Measurements from ENCODE around the gene FAAH.
"Not testable (repeated sequence)": the region's sequence is repeated elsewhere in the genome, so short reads cannot be mapped to it uniquely, and the experiment has no call there.

FAAH gene

DNA sequence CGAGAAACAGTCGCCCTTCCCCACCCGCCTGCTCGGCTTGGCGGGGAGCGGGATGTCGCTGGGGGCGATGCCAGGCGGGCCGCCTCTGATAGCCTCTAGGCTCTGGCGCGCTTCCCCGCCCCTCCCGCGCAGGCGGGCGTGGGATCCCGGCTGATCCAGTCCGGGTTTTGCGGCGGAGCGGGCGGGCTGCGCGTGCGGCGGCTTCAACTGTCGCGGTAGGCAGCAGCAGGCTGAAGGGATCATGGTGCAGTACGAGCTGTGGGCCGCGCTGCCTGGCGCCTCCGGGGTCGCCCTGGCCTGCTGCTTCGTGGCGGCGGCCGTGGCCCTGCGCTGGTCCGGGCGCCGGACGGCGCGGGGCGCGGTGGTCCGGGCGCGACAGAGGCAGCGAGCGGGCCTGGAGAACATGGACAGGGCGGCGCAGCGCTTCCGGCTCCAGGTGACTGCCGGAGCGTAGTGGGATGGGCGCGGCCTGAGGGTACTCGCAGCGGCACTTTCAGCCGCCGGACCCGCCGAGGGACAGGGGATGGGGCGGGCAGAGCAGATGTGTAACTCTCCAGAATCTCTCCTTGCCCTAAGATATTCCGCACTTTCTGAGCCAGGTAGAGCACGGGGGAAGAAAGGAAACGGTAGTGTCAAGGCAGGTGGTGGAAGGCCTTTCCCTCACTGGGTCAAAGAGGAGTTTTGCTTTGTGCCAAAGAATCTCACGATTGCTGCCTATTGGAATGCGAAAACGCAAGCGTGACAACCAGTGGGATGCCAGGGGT, at the start of gene FAAH:
TSS of gene FAAH (plus strand) at position 210 of the 764 bp plus-strand sequence. CDS start at position 242, 32 bp downstream.
- DNase-seq = peak in 12 of 14 donors; percentile 43 to 81 (median 59)

DNA sequence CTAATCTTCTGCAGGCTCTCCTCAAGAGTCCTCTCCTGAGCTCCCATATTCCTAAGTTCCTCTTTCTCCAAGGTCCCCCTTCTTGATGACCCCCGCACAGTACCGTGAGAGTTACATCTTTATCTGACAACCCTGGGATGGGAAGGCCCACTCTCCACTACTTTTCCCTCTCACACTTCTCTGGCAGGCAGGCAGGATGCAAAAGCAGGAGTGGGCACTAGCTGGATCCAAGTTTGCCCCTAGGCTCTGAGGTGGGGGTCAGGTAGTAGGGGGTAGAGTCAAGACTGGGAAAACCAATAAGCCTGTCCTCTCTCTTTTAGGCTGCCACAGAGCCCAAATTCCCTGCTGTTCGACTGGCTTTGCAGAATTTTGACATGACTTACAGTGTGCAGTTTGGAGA, 49.6 kb upstream of the FAAH start:
- DNase-seq = no peak

DNA sequence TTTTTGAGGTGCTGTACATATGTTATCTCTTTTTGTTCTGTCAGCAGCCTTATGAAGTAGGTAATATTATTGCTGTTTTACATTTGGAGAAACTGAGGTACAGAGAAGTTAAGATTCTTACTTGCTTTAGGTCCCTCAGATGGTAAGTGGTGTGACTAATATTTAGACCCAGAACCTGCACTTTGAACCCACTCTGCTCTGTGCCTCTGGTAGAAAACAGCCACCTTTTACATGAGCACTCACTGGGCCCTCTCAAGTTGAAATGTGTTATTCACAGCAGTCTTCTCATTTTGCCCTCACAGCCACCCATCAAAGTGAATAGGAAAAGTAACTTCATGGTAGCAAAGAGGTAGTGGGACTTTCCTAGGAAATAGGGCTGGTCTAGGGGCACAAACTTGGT, 48.8 kb upstream of the FAAH start:
- DNase-seq = no peak

DNA sequence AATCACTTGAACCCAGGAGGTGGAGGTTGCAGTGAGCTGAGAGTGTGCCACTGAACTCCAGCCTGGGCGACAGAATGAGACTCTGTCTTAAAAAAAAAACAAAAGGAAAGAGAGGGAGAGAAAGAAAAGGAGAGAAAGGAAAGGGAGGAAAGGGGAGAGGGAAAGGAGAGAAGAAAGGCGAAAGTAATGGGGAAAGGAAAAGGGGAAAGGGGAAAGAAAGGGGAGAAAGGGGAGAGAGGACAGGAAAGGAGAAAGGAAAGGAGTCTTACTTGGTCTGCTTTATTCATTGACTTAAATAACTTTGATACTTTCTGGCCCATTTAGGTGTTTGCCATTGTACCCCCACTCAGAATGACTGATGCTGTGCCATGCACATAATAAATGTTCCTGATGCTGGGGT, 41.8 kb upstream of the FAAH start:
- DNase-seq = no peak

DNA sequence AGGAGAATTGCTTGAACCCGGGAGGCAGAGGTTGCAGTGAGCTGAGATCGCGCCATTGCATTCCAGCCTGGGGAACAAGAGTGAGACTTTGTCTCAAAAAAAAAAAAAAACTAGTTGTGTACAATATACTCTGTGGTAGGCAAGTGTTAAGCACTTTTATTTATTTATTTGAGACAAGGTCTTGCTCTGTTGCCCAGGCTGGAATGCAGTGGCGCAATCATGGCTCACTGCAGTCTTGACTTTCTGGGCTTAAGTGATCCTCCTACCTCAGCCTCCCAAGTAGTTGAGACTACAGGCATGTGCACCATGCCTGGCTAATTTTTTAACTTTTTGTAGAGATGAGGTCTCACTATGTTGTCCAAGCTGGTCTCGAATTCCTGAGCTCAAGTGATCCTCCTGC, 38.2 kb upstream of the FAAH start:
- not testable (repeated sequence) for DNase-seq

DNA sequence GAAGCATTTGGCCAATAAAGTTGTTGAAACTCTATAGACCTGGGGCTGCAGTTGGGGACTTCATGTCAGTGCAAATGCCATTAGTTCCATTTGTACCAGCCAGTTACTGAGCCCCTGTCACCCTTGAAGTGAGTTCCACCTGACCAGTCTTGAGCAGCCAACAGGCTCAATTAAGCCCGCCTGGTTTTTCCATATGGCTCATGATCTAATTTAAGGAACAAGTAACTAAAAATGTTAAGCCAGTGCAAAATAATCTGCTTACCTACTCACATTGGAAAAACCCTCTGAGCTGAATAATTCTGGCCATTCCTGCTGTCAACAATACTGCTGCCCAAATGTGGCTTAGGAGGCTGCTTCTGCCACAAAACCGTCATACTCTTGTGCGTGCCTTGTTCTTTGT, 32.0 kb upstream of the FAAH start:
- peak in 1 of 14 donors; percentile 75 for DNase-seq

DNA sequence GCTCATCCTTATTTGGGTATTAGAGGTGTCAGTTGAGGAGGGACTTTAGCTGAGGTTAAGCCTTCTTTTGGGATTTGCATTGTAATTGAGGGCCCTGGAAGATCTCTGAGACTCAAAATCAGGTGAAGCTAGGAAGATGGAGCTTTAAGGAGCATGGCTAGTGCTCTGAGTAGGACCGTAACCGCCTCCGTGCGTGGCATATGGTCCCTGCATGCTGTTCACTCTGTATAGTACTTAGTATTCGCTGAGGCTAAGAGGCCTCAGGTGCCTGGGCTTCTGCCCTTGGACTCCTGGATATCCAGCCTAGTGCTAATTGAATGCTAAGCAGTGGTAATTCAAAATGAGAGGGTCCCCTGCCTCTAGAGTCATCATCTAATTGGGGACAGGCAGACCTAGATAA, 31.0 kb upstream of the FAAH start:
- DNase-seq = no peak

DNA sequence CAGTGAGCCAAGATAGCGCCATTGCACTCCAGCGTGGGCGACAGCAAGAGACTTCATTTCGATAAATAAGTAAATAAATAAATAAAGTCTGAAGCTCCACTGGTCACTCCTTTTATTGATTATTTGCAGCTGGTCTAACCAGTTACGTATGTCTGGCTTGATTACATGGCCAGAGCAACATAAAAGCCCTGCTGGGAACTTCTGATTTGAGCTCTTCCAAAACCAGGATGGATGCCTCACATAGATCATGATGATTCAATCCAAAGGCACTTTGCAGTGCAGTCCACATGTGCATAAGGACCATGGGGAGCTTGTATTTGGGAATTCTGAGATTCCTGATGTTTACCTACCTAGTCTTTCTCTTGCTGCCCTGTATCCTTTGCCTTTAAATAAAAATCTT, 29.5 kb upstream of the FAAH start:
- no peak for DNase-seq

DNA sequence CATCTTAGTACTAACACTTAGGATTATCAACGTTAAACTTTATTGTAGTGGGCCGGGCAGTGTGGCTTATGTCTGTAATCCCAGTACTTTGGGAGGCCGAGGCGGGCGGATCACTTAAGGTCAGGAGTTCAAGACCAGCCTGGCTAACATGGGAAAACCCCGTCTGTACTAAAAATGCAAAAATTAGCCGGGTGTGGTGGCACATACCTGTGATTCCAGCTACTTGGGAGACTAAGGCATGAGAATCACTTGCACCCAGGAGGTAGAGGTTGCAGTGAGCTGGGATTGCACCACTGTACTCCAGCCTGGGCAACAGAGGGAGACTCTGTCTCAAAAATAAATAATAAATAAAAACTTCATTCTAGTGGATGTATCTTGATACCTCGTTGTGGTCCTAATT, 28.3 kb upstream of the FAAH start:
- not testable (repeated sequence) for DNase-seq

DNA sequence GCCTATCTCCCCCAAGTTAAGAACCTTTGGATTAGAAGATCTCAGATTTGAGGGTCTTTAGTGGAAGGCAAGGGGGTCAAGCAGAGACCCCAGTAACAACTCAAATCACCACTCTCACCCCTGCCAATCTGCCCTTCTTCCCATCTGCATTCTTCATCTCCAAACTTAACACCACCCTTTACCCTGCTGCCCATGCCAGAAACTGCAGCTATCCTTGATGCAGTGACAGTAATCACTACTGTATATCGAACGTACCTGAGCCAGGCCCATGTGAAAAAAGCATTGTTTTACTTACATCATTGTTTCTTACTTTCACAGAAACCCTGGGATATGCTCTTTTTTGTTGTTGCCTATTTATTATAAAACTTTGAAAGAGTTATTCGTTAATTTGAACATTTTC, 27.0 kb upstream of the FAAH start:
- no peak for DNase-seq

DNA sequence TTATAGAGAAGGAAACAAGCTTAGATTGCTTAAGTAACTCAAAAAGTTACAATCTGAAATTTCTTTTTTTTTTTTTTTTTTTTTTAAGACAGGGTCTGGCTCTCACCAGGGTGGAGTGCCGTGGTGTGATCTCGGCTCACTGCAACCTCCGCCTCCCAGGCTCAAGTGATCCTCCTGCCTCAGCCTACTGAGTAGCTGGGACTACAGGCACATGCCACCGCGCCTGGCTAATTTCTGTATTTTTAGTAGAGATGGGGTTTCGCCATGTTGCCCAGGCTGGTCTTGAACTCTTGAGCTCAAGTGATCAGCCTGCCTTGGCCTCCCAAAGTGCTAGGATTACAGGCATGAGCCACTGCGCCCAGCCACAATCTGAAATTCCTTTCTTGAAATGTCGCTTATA, 26.4 kb upstream of the FAAH start:
- not testable (repeated sequence) for DNase-seq

DNA sequence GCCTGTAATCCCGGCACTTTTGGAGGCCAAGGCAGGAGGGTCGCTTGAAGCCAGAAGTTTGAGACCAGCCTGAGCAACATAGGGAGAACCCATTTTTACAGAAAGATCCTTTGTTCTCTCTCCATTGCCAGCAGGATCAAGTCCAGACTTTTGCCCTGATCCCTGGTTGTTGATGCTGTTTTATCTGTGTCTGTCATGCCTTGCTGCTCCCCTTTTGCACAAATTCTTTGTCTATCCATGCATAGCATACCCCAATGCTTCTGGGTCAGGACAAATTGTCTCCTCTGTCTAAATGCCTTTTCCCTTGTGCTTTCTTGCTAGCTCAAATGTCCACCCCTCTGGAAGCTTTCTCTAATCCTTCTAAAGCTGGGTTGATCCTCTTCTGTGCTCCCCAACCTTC, 25.3 kb upstream of the FAAH start:
- DNase-seq = no peak

DNA sequence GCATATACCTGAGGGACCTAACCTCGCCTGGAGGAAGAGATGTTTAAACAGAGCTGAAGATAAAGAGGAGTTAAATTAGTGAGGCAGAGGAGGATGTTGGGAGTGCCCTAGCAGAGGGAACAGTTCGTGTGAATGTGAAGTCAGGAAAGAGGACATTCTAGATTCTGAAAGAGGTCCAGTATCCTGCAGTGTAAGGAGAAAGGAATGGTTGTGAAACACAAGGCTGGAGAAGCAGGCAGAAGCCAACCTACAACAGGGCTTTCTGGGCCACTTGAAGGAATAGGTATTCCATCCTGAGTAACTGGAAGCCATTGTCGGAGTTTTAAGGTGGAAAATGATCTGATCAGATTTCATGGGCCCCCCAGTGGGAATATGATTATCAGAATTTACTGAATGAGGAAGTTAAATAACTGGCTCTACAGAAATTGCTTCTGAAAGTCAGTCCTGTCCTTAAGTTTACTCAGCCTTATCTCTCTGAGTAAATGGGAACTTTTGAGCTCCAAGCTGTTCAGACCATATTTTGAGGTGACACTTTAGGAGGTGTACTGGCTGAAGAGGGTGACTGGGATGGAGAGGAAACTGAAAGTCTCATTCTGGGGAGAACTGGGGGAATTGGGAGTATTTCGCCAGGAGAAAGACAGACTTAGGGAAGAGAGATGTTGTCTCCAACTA, 24.4 kb upstream of the FAAH start:
- no peak for DNase-seq

DNA sequence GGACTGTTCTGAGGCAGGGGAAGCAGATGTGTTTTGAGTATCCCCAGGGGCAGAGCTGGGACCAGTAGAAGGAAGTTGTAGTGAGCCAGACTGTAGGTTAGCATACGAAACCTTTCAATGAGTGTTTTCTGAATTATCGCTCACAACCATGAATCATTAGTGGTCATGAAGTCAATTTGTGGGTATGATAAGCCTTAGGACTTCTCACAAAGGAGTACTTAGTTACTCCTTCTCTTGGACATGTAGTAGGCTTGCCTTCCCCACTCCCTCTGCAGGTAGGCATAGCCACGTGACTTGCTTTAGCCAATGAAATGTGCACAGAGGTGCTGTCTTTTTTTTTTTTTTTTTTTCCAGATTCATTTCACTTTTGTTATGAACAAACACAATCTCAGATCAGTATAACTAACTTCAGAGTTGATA, 23.9 kb upstream of the FAAH start:
- DNase-seq = no peak

DNA sequence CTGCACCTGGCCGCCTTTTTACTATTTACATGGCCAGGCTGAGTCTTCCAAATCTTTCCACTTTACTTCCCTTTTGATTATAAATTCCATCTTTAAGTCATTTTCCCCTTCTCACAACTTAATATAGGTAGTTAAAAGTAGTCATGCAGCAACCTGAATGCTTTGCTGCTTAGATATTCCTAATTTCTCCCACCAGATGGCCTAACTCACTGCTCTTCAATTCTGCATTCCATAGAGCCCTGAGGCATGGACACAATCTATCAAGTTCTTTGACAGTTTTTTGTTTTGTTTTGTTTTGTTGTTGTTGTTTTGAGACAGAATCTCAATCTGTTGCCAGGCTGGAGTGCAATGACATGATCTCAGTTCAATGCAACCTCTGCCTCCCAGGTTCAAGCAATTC, 21.7 kb upstream of the FAAH start:
- DNase-seq = no peak

DNA sequence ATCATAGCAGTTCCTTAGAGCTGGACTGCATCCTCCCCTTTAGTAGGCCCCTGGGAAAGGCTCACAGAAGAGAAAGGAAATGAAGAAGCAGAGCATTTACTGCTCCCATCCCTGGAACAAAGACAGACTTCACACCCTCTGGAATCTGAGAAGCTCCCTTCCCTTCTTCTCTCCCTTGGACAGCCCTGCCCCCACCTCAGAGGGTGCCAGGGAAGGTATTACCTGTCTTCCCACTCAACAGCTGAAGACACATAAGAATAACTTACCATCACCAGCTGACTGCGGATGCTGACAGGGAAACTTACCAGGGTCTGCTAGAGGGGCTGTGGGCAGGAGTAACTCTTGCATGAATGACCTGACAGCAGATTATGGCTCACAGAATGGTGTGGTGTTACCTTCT, 14.1 kb upstream of the FAAH start:
- DNase-seq = no peak

DNA sequence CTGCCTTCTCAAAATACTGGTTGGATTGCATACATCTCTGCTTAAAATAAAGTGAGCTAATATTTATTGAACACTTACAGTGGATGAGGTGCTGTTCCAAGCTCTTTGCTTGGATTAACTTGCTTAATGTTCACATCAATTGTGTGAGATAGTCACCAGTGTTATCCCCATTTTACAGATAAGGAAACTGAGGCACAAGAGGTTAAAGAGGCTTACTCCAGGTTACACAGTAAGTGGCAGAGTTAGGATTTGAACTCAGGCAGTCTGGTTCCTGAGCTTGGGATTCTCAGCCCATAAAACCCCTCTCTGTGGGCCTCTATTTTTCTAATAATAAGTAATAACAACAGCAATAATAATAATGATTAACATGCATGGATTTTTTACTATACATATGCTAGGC, 13.6 kb upstream of the FAAH start:
- no peak for DNase-seq

DNA sequence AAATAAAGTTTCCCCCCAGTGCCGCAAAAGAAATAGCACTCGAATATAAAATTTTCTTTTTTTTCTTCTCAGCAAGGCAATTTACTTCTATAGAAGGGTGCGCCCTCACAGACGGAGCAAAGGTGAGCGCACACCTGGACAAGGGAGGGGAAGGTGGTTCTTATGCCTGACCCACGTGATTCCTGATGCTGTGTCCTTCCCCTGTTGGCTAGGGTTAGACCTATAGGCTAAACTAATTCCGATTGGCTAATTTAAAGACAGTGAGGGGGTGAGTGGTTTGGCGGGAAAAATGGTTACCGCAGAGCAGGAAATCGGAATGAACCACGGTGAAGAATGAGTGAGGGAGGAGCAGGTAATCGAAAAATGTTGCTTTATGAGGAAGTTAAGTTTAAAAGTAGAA, 607 bp upstream of the FAAH start:
- no peak for DNase-seq

DNA sequence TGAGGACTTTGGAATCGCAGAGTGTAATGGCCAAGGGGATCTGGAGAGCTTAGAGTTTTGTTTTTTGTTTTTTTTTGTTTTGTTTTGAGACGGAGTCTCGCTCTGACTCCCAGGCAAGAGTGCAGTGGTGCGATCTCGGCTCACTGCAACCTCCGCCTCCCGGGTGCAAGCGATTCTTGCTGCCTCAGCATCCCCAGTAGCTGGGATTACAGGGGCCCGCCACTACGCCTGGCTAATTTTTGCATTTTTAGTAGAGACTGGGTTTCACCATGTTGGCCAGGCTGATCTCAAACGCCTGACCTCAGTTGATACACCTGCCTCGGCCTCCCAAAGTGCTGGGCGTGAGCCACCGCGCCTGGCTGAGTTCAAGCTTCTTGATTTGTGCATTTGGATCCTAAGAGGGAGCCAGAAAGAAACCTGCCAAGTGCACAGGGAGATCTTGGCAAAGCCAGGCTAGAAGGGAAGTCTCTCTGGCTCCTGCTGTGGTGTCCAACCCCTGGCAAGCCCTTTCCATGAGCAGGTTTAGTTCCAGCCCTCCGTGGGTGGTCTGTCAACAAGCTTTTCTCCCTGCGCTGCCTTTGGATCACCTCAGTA, 852 bp downstream of the FAAH start:
- DNase-seq = peak in 6 of 14 donors; percentile 24 to 78 (median 45)

DNA sequence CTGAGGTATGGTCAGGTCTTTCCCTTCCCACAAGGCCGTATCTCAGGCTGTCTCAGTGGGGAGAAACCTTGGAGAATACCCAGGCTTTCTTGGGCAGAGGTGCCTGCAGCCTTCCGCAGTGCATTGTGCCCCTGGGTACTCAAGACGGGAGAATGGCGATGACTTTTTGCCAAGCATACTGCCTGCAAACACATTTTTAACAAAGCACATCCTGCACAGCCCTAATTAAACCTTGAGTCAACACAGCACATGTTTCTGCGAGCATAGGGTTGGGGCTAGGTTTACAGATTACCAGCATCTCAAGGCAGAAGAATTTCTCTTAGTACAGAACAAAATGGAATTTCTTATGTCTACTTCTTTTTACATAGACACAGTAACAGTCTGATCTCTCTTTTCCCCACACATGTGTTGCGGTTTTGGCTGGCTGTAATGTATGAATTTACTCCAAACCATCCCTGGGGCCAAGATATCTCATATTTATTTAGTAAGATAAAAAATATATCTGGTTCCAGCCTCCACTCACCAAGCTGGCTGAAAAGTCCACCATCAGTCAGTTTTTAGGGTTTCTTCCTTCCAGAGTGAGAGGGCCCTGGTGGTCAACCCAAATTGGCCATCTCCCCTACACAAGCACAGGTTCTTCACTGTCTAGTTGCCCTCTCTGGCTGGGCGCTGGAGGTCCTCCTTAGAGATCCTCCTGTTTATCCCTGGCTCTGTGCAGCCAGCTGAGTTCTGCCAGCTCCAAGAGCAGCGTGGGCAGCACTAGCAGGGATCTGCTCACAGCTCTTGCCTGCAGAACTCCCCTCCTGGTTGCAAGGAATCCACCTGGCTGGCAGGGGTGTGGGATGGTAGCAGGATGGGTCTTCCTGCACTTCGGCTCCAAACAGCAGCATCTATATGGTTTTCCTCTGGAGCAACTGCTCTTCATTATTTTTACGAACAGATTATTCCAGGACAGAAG, 2.6 kb downstream of the FAAH start:
- no peak for DNase-seq

DNA sequence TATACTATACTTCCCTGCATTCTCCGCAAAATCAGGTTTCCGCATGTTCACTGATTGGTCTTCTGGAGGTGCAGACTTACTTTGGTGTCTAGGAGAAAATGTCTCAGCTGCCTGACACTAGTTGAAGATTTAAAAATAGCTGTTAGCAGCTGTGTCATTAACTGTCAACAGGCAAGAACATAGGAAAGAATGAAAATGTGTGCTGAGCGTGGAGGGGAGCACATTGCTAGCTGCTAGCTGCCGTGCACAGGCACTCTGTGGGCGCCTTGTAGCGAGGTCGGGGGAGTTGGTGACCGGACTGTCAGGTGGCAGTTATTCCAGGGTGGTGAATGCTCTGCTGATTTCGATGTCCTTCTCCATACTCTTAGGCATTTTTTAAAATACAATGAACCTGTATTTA, 5.2 kb downstream of the FAAH start:
- DNase-seq = no peak

DNA sequence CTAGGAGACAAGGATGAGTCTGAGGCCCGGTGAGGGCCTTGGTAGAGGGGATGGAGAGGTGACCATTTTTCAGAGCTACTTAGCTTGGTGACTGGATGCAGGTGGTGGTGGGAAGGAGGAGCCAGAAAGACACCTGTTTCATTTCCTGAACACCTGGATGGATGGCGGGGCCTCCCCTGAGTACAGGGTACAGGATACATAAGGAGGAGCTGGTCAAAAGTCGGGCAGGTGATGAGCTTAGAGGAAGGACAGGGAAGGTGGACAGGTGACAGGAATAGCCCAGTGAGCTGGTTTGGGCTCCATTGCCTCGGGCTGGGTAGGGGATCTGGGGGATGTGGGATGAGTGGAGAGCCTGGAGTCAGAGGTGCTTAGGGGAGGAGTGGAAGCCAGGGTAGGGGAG, 6.3 kb downstream of the FAAH start:
- DNase-seq = no peak

Data from C1 segment of cervical spinal cord (tissue), 14 donors.